ENCODE results near the gene HEXD. TPM values are rescaled to one million over a fixed set of nuclear protein-coding genes. Genes with fewer than 3 reads are reported as not detected.

Gene HEXD
- total and polyA plus RNA-seq, 5 donors from 2014 or later: 9.7 to 42.8 (median 12.0) TPM

- no peak overlapping the region for H3K27ac ChIP-seq (ENCODE audit: insufficient read depth, low read length, poor library complexity, severe bottlenecking)
- H3K4me3 ChIP-seq (ENCODE audit: low read depth, low read length): no peak overlapping the region
- Mint-ChIP-seq H3K9me3 (no peaks in the 10 kb centered on the region), H3K4me1 (peaks cover 5 to 24% (median 11%) of the 10 kb centered on the region in 4 donors), H3K36me3 (peaks cover 51% of the 10 kb centered on the region), H3K4me3 (no peak overlapping the region), H3K27me3 (no peaks in the 10 kb centered on the region), H3K27ac (peak overlapping the region in 1 of 3 donors; percentile 56)
- no peak for ATAC-seq (ENCODE audit: low read depth in 2 of 2)
- H3K36me3 ChIP-seq (ENCODE audit: control insufficient read depth, insufficient read depth, low read length): peaks cover 75% of the 10 kb centered on the region
- H3K4me1 ChIP-seq (ENCODE audit: control insufficient read depth, insufficient read depth, low read length, poor library complexity, severe bottlenecking): no peaks in the 10 kb centered on the region
- no peaks in the 10 kb centered on the region for H3K27me3 ChIP-seq (ENCODE audit: control insufficient read depth, insufficient read depth, low read length)
- no peaks in the 10 kb centered on the region for H3K9me3 ChIP-seq (ENCODE audit: control insufficient read depth in 2 of 2, low read length in 2 of 2)
- DNase-seq: peak in 1 of 3 donors; percentile 78
These were observed 47.0 kb downstream of the HEXD start for GRCh38 chr17:82465023-82465603.

GRCh38 chr17:82468692-82469091 is 50.5 kb downstream of the HEXD start:
- H3K36me3 Mint-ChIP-seq: peaks cover 39% of the 10 kb centered on the region
- Histone ChIP-seq H3K27me3 (ENCODE audit: control insufficient read depth, insufficient read depth, low read length) (no peaks in the 10 kb centered on the region), H3K9me3 (ENCODE audit: control insufficient read depth in 2 of 2, low read length in 2 of 2) (no peaks in the 10 kb centered on the region), H3K4me1 (ENCODE audit: control insufficient read depth, insufficient read depth, low read length, poor library complexity, severe bottlenecking) (no peaks in the 10 kb centered on the region), H3K36me3 (ENCODE audit: control insufficient read depth, insufficient read depth, low read length) (peaks cover 63% of the 10 kb centered on the region), H3K27ac (ENCODE audit: insufficient read depth, low read length, poor library complexity, severe bottlenecking) (no peak overlapping the region), H3K4me3 (ENCODE audit: low read depth, low read length) (no peak overlapping the region)
- no peaks in the 10 kb centered on the region for H3K27me3 Mint-ChIP-seq
- no peaks in the 10 kb centered on the region for H3K9me3 Mint-ChIP-seq
- no peak overlapping the region for H3K4me3 Mint-ChIP-seq
- no peak overlapping the region for H3K27ac Mint-ChIP-seq
- no peak for ATAC-seq (ENCODE audit: low read depth in 2 of 2)
- H3K4me1 Mint-ChIP-seq: peaks cover 5 to 12% (median 8%) of the 10 kb centered on the region in 4 donors
- DNase-seq: no peak

- Mint-ChIP-seq H3K4me1 (peaks cover 5 to 11% (median 7%) of the 10 kb centered on the region in 4 donors), H3K36me3 (peaks cover 40% of the 10 kb centered on the region), H3K9me3 (no peaks in the 10 kb centered on the region), H3K27ac (no peak overlapping the region), H3K27me3 (no peaks in the 10 kb centered on the region), H3K4me3 (no peak overlapping the region)
- no peak overlapping the region for H3K4me3 ChIP-seq (ENCODE audit: low read depth, low read length)
- H3K4me1 ChIP-seq (ENCODE audit: control insufficient read depth, insufficient read depth, low read length, poor library complexity, severe bottlenecking): no peaks in the 10 kb centered on the region
- ATAC-seq (ENCODE audit: low read depth in 2 of 2) (no peak), DNase-seq (no peak)
- H3K36me3 ChIP-seq (ENCODE audit: control insufficient read depth, insufficient read depth, low read length): peaks cover 62% of the 10 kb centered on the region
- H3K9me3 ChIP-seq (ENCODE audit: control insufficient read depth in 2 of 2, low read length in 2 of 2): no peaks in the 10 kb centered on the region
- H3K27ac ChIP-seq (ENCODE audit: insufficient read depth, low read length, poor library complexity, severe bottlenecking): no peak overlapping the region
- no peaks in the 10 kb centered on the region for H3K27me3 ChIP-seq (ENCODE audit: control insufficient read depth, insufficient read depth, low read length)
These were observed 51.9 kb downstream of the HEXD start for GRCh38 chr17:82470065-82470464.

DNA sequence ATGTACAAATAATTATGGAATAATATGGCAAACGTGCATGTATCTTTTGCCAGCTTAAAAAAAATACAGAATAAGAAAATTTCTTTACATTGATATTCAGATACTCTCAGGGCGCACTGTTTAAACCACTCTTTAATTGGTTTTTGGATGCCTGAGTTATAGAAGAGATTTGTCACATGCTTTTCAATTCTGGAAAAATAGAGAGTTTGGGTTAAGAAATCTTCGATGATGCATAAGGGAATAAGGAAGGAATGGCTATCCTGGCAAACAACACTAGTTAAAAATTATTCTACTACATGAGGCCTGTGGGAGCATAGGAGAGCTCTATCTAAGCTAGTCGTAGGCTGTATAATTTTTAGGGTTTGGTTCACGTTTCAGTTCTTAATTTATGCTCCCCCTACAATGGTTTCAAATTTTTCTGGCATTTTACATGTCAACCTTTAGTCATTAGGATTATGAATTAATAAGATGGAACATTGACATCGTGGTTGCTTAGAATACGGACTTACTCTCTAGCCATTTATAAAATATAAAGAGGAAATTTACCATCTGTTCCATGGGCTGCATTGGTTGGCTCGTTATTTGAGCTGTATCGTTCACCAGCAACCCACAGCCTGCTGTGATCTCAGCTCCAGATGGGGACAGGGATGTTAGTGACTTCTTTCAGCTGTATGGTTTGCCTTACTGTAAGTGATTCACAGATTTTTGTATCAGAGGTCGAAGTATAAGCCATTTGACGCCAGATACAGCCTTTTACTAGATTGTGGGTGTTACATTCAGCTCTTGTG is 56.3 kb downstream of the HEXD start:
- Histone ChIP-seq H3K4me3 (ENCODE audit: low read depth, low read length) (no peak overlapping the region), H3K27ac (ENCODE audit: insufficient read depth, low read length, poor library complexity, severe bottlenecking) (no peak overlapping the region), H3K36me3 (ENCODE audit: control insufficient read depth, insufficient read depth, low read length) (peaks cover 47% of the 10 kb centered on the region), H3K27me3 (ENCODE audit: control insufficient read depth, insufficient read depth, low read length) (no peaks in the 10 kb centered on the region), H3K9me3 (ENCODE audit: control insufficient read depth in 2 of 2, low read length in 2 of 2) (no peaks in the 10 kb centered on the region), H3K4me1 (ENCODE audit: control insufficient read depth, insufficient read depth, low read length, poor library complexity, severe bottlenecking) (no peaks in the 10 kb centered on the region)
- Mint-ChIP-seq H3K36me3 (peaks cover 24% of the 10 kb centered on the region), H3K9me3 (no peaks in the 10 kb centered on the region), H3K4me1 (peaks cover 0 to 7% (median 3%) of the 10 kb centered on the region in 4 donors), H3K27ac (peak overlapping the region in 1 of 3 donors; percentile 4), H3K27me3 (no peaks in the 10 kb centered on the region), H3K4me3 (no peak overlapping the region)
- ATAC-seq (ENCODE audit: low read depth in 2 of 2) (no peak), DNase-seq (no peak)

DNA sequence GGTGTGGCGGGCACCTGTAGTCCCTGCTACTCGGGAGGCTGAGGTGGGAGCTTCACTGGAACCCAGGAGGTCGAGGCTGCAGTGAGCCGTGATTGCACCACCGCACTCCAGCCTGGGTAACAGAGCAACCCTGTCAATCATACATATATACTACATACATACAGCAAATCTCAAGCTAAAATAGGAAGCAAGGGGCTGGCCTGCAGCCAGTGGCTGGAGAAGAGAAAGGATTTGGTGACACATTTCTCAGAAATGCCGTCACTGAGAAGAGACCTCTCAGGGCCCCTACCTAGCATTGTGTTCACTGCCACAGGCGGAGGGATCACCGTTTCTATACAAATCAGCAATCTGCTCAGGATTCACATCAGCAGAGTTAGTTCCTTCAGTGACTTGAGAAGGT is 57.3 kb downstream of the HEXD start:
- H3K36me3 ChIP-seq (ENCODE audit: control insufficient read depth, insufficient read depth, low read length): peaks cover 52% of the 10 kb centered on the region
- Mint-ChIP-seq H3K4me3 (no peak overlapping the region), H3K36me3 (peaks cover 20% of the 10 kb centered on the region)

DNA sequence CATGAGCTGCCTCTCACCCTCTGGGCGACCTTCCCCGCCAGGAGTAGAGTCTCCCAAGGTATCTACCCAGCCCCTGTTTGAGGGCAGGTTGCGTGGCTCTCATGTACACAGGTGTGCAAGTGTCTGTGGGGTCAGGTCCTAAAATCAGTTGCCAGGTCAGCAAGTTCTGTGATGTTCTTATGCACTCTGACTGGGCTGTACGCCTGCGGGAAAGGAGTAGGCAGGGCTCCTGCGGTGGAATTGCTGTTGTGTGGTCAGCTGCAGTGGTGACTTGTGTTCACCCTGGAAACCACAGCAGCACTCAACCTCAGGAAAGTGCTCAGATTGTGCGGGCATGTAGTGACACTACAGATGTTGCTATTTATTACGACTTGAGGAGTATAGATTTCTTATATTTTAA is 59.8 kb downstream of the HEXD start:
- H3K27ac Mint-ChIP-seq: no peak overlapping the region
- H3K36me3 ChIP-seq (ENCODE audit: control insufficient read depth, insufficient read depth, low read length): peaks cover 62% of the 10 kb centered on the region
- no peaks in the 10 kb centered on the region for H3K9me3 Mint-ChIP-seq
- H3K4me3 Mint-ChIP-seq: no peak overlapping the region
- H3K4me3 ChIP-seq (ENCODE audit: low read depth, low read length): no peak overlapping the region
- no peaks in the 10 kb centered on the region for H3K9me3 ChIP-seq (ENCODE audit: control insufficient read depth in 2 of 2, low read length in 2 of 2)
- ATAC-seq (ENCODE audit: low read depth in 2 of 2) (no peak), DNase-seq (no peak)
- peaks cover 0 to 5% (median 2%) of the 10 kb centered on the region in 4 donors for H3K4me1 Mint-ChIP-seq
- H3K36me3 Mint-ChIP-seq: peaks cover 24% of the 10 kb centered on the region
- H3K27ac ChIP-seq (ENCODE audit: insufficient read depth, low read length, poor library complexity, severe bottlenecking): no peak overlapping the region
- H3K27me3 ChIP-seq (ENCODE audit: control insufficient read depth, insufficient read depth, low read length): no peaks in the 10 kb centered on the region
- H3K27me3 Mint-ChIP-seq: no peaks in the 10 kb centered on the region
- H3K4me1 ChIP-seq (ENCODE audit: control insufficient read depth, insufficient read depth, low read length, poor library complexity, severe bottlenecking): no peaks in the 10 kb centered on the region

More for the DNA sequence above, 57.3 kb downstream of the HEXD start:
- Histone ChIP-seq H3K4me1 (ENCODE audit: control insufficient read depth, insufficient read depth, low read length, poor library complexity, severe bottlenecking) (no peaks in the 10 kb centered on the region), H3K27me3 (ENCODE audit: control insufficient read depth, insufficient read depth, low read length) (no peaks in the 10 kb centered on the region), H3K4me3 (ENCODE audit: low read depth, low read length) (no peak overlapping the region), H3K27ac (ENCODE audit: insufficient read depth, low read length, poor library complexity, severe bottlenecking) (no peak overlapping the region), H3K9me3 (ENCODE audit: control insufficient read depth in 2 of 2, low read length in 2 of 2) (no peaks in the 10 kb centered on the region)
- Mint-ChIP-seq H3K27me3 (no peaks in the 10 kb centered on the region), H3K27ac (no peak overlapping the region), H3K9me3 (no peaks in the 10 kb centered on the region), H3K4me1 (peaks cover 0 to 7% (median 2%) of the 10 kb centered on the region in 4 donors)
- DNase-seq: no peak
- ATAC-seq (ENCODE audit: low read depth in 2 of 2): no peak

DNA sequence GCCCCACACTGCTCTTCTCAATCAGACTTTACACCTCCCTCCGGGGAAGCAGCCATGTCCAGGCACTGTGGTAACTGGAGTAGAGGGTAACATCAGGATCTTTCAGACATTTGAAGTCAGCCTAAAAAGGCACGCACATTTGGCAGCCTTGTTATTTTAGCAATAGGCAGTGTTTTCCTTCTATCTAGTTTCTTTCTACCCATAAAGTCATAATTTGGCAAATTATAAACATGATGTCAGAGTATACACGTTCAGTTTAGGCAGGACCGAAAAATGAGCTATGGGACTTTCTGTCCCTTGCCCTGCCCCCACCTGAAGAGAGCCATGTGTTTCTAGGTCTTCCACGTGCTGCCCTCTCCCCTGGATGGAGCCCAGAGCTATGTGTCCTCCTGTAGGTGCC is 61.5 kb downstream of the HEXD start:
- Mint-ChIP-seq H3K9me3 (no peaks in the 10 kb centered on the region), H3K27me3 (no peaks in the 10 kb centered on the region), H3K4me3 (peak overlapping the region in 1 of 4 donors; percentile 32), H3K36me3 (peaks cover 23% of the 10 kb centered on the region), H3K4me1 (peaks cover 0 to 5% (median under 1%) of the 10 kb centered on the region in 4 donors), H3K27ac (no peak overlapping the region)
- no peak overlapping the region for H3K4me3 ChIP-seq (ENCODE audit: low read depth, low read length)
- no peaks in the 10 kb centered on the region for H3K27me3 ChIP-seq (ENCODE audit: control insufficient read depth, insufficient read depth, low read length)
- no peaks in the 10 kb centered on the region for H3K4me1 ChIP-seq (ENCODE audit: control insufficient read depth, insufficient read depth, low read length, poor library complexity, severe bottlenecking)
- H3K27ac ChIP-seq (ENCODE audit: insufficient read depth, low read length, poor library complexity, severe bottlenecking): no peak overlapping the region
- no peaks in the 10 kb centered on the region for H3K9me3 ChIP-seq (ENCODE audit: control insufficient read depth in 2 of 2, low read length in 2 of 2)
- no peak for ATAC-seq (ENCODE audit: low read depth in 2 of 2)
- DNase-seq: no peak
- H3K36me3 ChIP-seq (ENCODE audit: control insufficient read depth, insufficient read depth, low read length): peaks cover 70% of the 10 kb centered on the region
